ENCODE measurements around the gene OR12D1.
"Not testable (repeated sequence)": the region's sequence is repeated elsewhere in the genome, so short reads cannot be mapped to it uniquely, and the experiment has no call there.

OR12D1 gene

DNA sequence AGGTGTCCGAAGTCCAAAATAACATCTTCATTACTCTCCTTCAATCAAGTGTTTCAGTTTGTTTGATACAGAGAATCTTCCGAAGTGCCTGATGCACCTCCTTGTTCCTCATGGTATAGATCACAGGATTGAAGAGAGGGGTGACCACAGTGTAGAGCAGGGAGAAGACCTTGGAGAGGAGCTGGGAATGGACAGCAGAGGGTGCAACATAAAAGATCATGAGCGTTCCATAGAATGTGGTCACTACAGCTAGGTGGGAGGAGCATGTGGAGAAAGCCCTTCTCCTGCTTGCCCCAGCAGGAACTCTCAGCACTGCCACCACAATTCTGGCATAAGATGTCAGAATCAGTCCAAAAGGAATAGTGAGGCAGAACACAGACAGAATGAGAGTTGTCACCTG is 11.9 kb downstream of the OR12D1 start:
- TF ChIP-seq, protein P1, sequence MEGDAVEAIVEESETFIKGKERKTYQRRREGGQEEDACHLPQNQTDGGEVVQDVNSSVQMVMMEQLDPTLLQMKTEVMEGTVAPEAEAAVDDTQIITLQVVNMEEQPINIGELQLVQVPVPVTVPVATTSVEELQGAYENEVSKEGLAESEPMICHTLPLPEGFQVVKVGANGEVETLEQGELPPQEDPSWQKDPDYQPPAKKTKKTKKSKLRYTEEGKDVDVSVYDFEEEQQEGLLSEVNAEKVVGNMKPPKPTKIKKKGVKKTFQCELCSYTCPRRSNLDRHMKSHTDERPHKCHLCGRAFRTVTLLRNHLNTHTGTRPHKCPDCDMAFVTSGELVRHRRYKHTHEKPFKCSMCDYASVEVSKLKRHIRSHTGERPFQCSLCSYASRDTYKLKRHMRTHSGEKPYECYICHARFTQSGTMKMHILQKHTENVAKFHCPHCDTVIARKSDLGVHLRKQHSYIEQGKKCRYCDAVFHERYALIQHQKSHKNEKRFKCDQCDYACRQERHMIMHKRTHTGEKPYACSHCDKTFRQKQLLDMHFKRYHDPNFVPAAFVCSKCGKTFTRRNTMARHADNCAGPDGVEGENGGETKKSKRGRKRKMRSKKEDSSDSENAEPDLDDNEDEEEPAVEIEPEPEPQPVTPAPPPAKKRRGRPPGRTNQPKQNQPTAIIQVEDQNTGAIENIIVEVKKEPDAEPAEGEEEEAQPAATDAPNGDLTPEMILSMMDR (IDR thresholded peaks at IDR 0.05; ENCODE audit: low read depth, low read length, missing control alignments): no peak
- H3K27ac ChIP-seq: no peak overlapping the region
- in situ Hi-C loops (cut with HindIII; ENCODE audit: low pct_ligation_motif_present, low sequenced_read_pairs): no loop called here
- DNase-seq: no peak
- no peaks in the 10 kb centered on the region for H3K27me3 ChIP-seq (replicated peaks)
- no peaks in the 10 kb centered on the region for H3K36me3 ChIP-seq (replicated peaks)
- no peak overlapping the region for H3K4me3 ChIP-seq (ENCODE audit: low read depth, low read length)

DNA sequence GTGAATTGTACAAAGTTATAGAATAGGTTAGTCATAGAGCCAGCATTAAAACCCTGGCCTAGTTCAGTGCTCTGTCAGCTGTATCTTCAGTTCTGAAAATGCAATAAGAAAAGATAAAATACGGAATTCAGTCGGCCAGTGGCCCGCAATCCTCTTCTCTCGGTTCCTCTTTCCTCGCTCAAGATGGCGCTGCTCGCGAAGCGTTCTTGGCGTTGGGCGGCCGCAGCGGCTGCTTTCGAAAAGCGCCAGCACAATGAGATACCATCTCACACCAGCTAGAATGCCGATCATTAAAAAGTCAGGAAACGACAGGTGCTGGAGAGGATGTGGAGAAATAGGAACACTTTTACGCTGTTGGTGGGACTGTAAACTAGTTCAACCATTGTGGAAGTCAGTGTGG is 22.0 kb downstream of the OR12D1 start:
- H3K27ac ChIP-seq; DNase-seq; H3K27me3 ChIP-seq (replicated peaks); in situ Hi-C loops (cut with HindIII; ENCODE audit: low pct_ligation_motif_present, low sequenced_read_pairs); H3K36me3 ChIP-seq (replicated peaks); H3K4me3 ChIP-seq (ENCODE audit: low read depth, low read length): not testable (repeated sequence)

DNA sequence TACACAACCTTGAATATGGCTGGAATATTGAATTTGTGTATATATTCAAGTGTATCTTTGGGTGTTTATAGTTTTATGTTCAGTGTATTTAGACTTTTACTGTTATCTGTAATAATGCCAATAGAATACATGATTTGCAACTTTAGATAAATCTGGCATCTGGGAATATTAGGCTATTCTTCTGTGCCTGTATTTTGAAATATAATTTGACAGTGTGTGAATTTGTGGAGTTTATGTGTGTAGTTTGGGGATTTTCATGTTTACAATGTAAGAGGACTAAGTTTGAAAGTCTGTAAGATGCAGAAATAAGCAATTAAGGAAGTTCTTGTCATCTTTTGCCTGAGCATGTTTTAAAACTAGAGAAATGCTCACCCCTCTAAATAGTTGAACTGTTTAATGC is 24.3 kb downstream of the OR12D1 start, which contains the start of gene OR10C1:
OR10C1 (plus strand) TSS at position 301 of the 400 bp plus-strand sequence. CDS start 710 bp downstream, outside the sequence.
- Histone ChIP-seq H3K4me3 (ENCODE audit: low read depth, low read length) (no peak within 1 kb of the TSS), H3K27me3 (replicated peaks) (no peaks in the 10 kb centered on the region), H3K36me3 (replicated peaks) (no peaks in the 10 kb centered on the region), H3K27ac (no peak within 1 kb of the TSS)
- DNase-seq: no peak
- in situ Hi-C loops (cut with HindIII; ENCODE audit: low pct_ligation_motif_present, low sequenced_read_pairs): no loop called here
- TF ChIP-seq, protein P1 (IDR thresholded peaks at IDR 0.05; ENCODE audit: low read depth, low read length, missing control alignments): no peak

DNA sequence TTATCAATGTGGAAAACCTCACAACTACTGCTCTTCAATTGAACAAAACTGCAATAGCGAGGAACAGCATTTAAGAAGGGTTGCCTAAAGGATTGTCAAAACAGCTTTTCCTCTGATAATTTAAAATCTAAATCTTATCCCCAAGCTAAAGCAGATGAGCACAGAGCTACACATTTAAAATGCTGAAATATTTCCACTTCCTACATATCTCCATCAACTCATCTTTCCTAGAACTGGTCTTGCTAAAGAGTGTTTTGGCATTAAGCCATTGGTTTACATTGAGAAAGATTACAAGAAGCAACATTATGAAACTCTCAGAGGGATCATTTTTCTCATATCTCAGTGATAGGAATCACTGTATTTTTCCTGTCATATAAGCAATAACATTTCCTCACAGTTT is 28.0 kb downstream of the OR12D1 start:
- in situ Hi-C loops (cut with HindIII; ENCODE audit: low pct_ligation_motif_present, low sequenced_read_pairs): no loop called here

GRCh38 chr6:29444031-29444430 is 29.3 kb downstream of the OR12D1 start:
- H3K4me3 ChIP-seq (ENCODE audit: low read depth, low read length); H3K27ac ChIP-seq; H3K36me3 ChIP-seq (replicated peaks); DNase-seq; H3K27me3 ChIP-seq (replicated peaks); in situ Hi-C loops (cut with HindIII; ENCODE audit: low pct_ligation_motif_present, low sequenced_read_pairs): not testable (repeated sequence)

More for the DNA sequence above, 28.0 kb downstream of the OR12D1 start:
- DNase-seq: no peak
- Histone ChIP-seq H3K4me3 (ENCODE audit: low read depth, low read length) (no peak overlapping the region), H3K27me3 (replicated peaks) (no peaks in the 10 kb centered on the region), H3K27ac (no peak overlapping the region), H3K36me3 (replicated peaks) (no peaks in the 10 kb centered on the region)
- TF ChIP-seq, protein P1 (IDR thresholded peaks at IDR 0.05; ENCODE audit: low read depth, low read length, missing control alignments): no peak

DNA sequence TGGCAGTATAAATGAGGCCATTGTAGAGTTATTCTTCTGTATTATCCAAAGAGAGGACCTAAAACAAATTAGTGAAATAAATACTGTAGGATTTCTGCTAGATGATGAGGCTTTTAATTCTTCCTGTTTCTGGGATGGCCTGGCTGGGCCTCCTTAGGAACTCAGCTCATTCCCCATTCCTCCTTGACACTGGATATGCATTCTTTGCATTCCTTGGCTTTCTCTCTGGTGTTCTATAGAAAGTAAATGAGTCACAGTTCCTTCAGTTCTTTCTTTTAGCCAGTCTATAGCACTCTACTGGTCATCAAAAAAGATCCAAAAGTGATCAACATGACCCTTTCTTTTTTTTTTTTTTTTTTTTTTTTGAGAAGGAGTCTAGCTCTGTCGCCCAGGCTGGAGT is 32.9 kb downstream of the OR12D1 start:
- Histone ChIP-seq H3K27me3 (replicated peaks) (no peaks in the 10 kb centered on the region), H3K36me3 (replicated peaks) (no peaks in the 10 kb centered on the region), H3K27ac (no peak overlapping the region), H3K4me3 (ENCODE audit: low read depth, low read length) (no peak overlapping the region)
- in situ Hi-C loops (cut with HindIII; ENCODE audit: low pct_ligation_motif_present, low sequenced_read_pairs): no loop called here
- peak; percentile 41 for DNase-seq
- TF ChIP-seq, protein P1 (IDR thresholded peaks at IDR 0.05; ENCODE audit: low read depth, low read length, missing control alignments): no peak

DNA sequence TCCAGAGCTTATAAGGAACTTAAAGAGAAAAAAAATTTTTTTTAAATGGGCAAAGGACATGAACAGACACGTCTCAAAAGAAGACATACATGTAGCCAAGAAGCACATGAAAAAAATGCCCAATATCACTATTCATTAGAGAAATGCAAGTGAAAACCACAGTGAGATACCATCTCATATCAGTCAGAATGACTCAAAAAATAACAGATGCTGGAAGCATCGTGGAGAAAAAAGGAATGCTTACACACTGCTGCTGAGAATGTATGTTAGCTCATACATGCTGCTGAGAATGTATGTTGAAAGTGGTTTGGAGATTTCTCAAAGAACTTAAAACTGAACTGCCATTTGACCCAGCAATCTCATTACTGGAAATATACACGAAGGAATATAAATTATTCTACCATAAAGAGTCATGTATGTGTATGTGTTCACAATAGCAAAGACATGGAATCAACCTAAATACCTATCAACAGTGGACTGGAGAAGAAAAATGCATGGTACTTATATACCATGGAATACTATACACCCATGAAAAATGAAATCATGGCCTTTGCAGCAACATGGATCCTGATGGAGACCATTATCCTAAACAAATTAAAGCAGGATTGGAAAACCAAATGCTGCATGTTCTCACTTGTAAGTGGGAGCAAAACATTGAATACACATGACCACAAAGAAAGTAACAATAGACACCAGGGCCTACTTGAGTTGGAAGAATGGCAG is 36.9 kb downstream of the OR12D1 start:
- H3K4me3 ChIP-seq (ENCODE audit: low read depth, low read length): no peak overlapping the region
- H3K36me3 ChIP-seq (replicated peaks): no peaks in the 10 kb centered on the region
- no peaks in the 10 kb centered on the region for H3K27me3 ChIP-seq (replicated peaks)
- TF ChIP-seq, protein P1 (IDR thresholded peaks at IDR 0.05; ENCODE audit: low read depth, low read length, missing control alignments): no peak
- peak overlapping the region; percentile 17 for H3K27ac ChIP-seq
- in situ Hi-C loops (cut with HindIII; ENCODE audit: low pct_ligation_motif_present, low sequenced_read_pairs): no loop called here
- DNase-seq: peak; percentile 84

Data from brain microvascular endothelial cell (primary cell).